Upper lobe of right lung (tissue), 1 donor: Measurements from ENCODE around the gene ADAMTSL1. TPM values are rescaled to one million over a fixed set of nuclear protein-coding genes. Genes with fewer than 3 reads are reported as not detected.

Experiments
- ATAC-seq: fragments of 200-7000 bp; cut with Tn5 transposase; one replicate; pipeline ENCODE4 v1.9.1; 2020; ENCODE audit warnings: mild to moderate bottlenecking, moderate library complexity
- DNase-seq: peaks from one replicate; pipeline ENCODE4 v3.0.0-alpha.2; 2020
- H3K27ac ChIP-seq: fragments of 200-600 bp; one replicate; pipeline ENCODE4 v1.8.0; 2022
- H3K27me3 ChIP-seq: fragments of 200-600 bp; one replicate; pipeline ENCODE4 v1.8.0; 2022; ENCODE audit warnings: mild to moderate bottlenecking
- H3K36me3 ChIP-seq: fragments of 200-600 bp; one replicate; pipeline ENCODE4 v1.8.0; 2022
- H3K4me1 ChIP-seq: fragments of 200-600 bp; one replicate; pipeline ENCODE4 v1.8.0; 2022
- H3K4me3 ChIP-seq: fragments of 200-600 bp; one replicate; pipeline ENCODE4 v1.8.0; 2022; ENCODE audit warnings: mild to moderate bottlenecking
- H3K9me3 ChIP-seq: fragments of 200-600 bp; one replicate; pipeline ENCODE4 v1.8.0; 2022
- CTCF ChIP-seq: fragments of 200-600 bp; IDR thresholded peaks from one replicate; pipeline ENCODE4 v1.8.0; 2022; ENCODE audit warnings: antibody characterized with exemption
- intact Hi-C: fragments of 100-400 bp; cut with DNase I; formaldehyde crosslinking; loops from one replicate; pipeline ENCODE4 v1.11.0; 2022
- total RNA-seq: library from RNA; stranded (reverse); fragmentation: NEBNext Ultra II Directional; extraction: Animal tissue kit (Norgen Biotek cat#: 25700); gene quantifications from one replicate; pipeline ENCODE4 v1.2.1, GENCODE V29; 2021
- donor health status: DM: no; HTN: yes; CAD: no; lungs with severe emphysema.

The ADAMTSL1 gene
- total RNA-seq, 1 donor from 2014 or later, result 7.3 TPM

GRCh38 chr9:18617759-18618158 lies 143.8 kb downstream of the ADAMTSL1 start:
- Histone ChIP-seq H3K27ac (no peak overlapping the region), H3K4me1 (no peaks in the 10 kb centered on the region), H3K27me3 (no peaks in the 10 kb centered on the region), H3K36me3 (no peaks in the 10 kb centered on the region), H3K4me3 (no peak overlapping the region), H3K9me3 (no peaks in the 10 kb centered on the region)
- DNase-seq (no peak), ATAC-seq (no peak)
- no peak for TF ChIP-seq CTCF
- intact Hi-C loops, result no loop called here

- no peak for TF ChIP-seq CTCF
- H3K9me3 ChIP-seq, result no peaks in the 10 kb centered on the region
- ATAC-seq (no peak), DNase-seq (no peak)
- no peak overlapping the region for H3K27ac ChIP-seq
- intact Hi-C loops, result no loop called here
- no peaks in the 10 kb centered on the region for H3K4me1 ChIP-seq
- H3K27me3 ChIP-seq, result no peaks in the 10 kb centered on the region
- no peak overlapping the region for H3K4me3 ChIP-seq
- no peaks in the 10 kb centered on the region for H3K36me3 ChIP-seq
Observed at GRCh38 chr9:18618862-18619261, 144.9 kb downstream of the ADAMTSL1 start.

DNA sequence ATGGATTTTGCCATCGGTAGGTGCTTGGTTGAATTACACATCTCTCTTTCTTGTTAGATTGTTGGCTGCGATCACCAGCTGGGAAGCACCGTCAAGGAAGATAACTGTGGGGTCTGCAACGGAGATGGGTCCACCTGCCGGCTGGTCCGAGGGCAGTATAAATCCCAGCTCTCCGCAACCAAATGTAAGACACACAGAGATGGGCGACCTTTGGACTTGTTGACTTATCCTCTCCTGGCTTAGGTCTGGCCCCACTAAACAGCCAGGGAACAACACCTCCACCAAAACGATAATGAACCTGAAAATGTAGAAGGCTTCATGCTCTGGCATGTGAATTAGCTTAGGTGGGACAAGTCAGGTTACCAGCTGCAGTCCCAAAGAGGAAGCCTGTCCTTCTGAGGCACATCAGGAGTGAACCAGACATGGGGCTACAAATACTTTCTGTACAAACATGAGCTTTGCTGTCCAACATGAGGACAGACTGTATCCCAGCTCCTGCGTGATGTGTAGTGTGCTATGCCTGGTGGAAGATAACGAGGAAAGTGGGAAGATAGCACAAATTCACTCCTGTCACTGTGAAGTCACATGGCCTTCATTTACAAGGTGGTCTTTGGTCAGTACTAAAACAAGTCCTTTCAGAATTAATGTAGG lies 148.4 kb downstream of the ADAMTSL1 start:
- DNase-seq, result no peak
- no peak overlapping the region for H3K4me3 ChIP-seq
- no peaks in the 10 kb centered on the region for H3K27me3 ChIP-seq
- TF ChIP-seq CTCF, result no peak
- no peaks in the 10 kb centered on the region for H3K4me1 ChIP-seq
- H3K36me3 ChIP-seq, result no peaks in the 10 kb centered on the region
- intact Hi-C loops, result no loop called here
- H3K27ac ChIP-seq, result no peak overlapping the region
- no peaks in the 10 kb centered on the region for H3K9me3 ChIP-seq
- ATAC-seq, result no peak

- Histone ChIP-seq H3K27me3 (no peaks in the 10 kb centered on the region), H3K36me3 (no peaks in the 10 kb centered on the region), H3K27ac (no peak overlapping the region), H3K4me1 (no peaks in the 10 kb centered on the region), H3K9me3 (no peaks in the 10 kb centered on the region), H3K4me3 (no peak overlapping the region)
- DNase-seq (no peak), ATAC-seq (no peak)
- TF ChIP-seq CTCF, result no peak
- intact Hi-C loops, result no loop called here
Observed at GRCh38 chr9:18623221-18624079, 149.5 kb downstream of the ADAMTSL1 start.

- intact Hi-C loops, result no loop called here
- no peak overlapping the region for H3K4me3 ChIP-seq
- ATAC-seq, result no peak
- no peaks in the 10 kb centered on the region for H3K4me1 ChIP-seq
- TF ChIP-seq CTCF, result no peak
- DNase-seq, result no peak
- no peaks in the 10 kb centered on the region for H3K36me3 ChIP-seq
- no peak overlapping the region for H3K27ac ChIP-seq
- no peaks in the 10 kb centered on the region for H3K9me3 ChIP-seq
- H3K27me3 ChIP-seq, result no peaks in the 10 kb centered on the region
Observed at GRCh38 chr9:18626046-18626698, 152.2 kb downstream of the ADAMTSL1 start.
